Progenitor cell of endocrine pancreas (in vitro differentiated cells): Measurements from ENCODE around the gene PLA2G4F. TPM values are rescaled to one million over a fixed set of nuclear protein-coding genes. Genes with fewer than 3 reads are reported as not detected.

Experiments used
- DNase-seq: peaks from one replicate; pipeline ENCODE4 v3.0.0; 2021; ENCODE audit warnings: low spot score; ENCODE audit not compliant: unreplicated experiment
- H3K27ac Mint-ChIP-seq: 2 replicates; pipeline ENCODE4 v1.8.0; 2021; ENCODE audit warnings: mild to moderate bottlenecking, moderate library complexity, mixed read lengths
- H3K27me3 Mint-ChIP-seq: 2 replicates; pipeline ENCODE4 v1.8.0; 2021; ENCODE audit warnings: mixed read lengths
- H3K36me3 Mint-ChIP-seq: 2 replicates; pipeline ENCODE4 v1.8.0; 2022; ENCODE audit warnings: mixed read lengths; ENCODE audit not compliant: insufficient read depth
- H3K4me1 Mint-ChIP-seq: 2 replicates; pipeline ENCODE4 v1.8.0; 2021; ENCODE audit warnings: low read depth, mixed read lengths
- H3K4me3 Mint-ChIP-seq: 2 replicates; pipeline ENCODE4 v1.8.0; 2021; ENCODE audit warnings: low read depth, mild to moderate bottlenecking, moderate library complexity, mixed read lengths
- H3K9me3 Mint-ChIP-seq: 2 replicates; pipeline ENCODE4 v1.8.0; 2021; ENCODE audit warnings: low read depth, mixed read lengths
- CTCF ChIP-seq: fragments of 200-600 bp; sonication (generic); IDR thresholded peaks from one replicate; pipeline ENCODE4 v1.5.0; 2021; ENCODE audit warnings: antibody characterized with exemption, mild to moderate bottlenecking; ENCODE audit not compliant: unreplicated experiment
- total RNA-seq: library from RNA; stranded (reverse); gene quantifications from 2 replicates; pipeline ENCODE4 v1.2.1, GENCODE V29; 2021

Gene PLA2G4F
- total RNA-seq, 1 donor from 2014 or later, result 0.60 TPM

GRCh38 chr15:42134617-42135245, 21.7 kb downstream of the PLA2G4F start:
- H3K27me3 Mint-ChIP-seq, result peaks cover 5% of the 10 kb centered on the region
- peaks cover 13% of the 10 kb centered on the region for H3K9me3 Mint-ChIP-seq
- DNase-seq, result no peak

DNA sequence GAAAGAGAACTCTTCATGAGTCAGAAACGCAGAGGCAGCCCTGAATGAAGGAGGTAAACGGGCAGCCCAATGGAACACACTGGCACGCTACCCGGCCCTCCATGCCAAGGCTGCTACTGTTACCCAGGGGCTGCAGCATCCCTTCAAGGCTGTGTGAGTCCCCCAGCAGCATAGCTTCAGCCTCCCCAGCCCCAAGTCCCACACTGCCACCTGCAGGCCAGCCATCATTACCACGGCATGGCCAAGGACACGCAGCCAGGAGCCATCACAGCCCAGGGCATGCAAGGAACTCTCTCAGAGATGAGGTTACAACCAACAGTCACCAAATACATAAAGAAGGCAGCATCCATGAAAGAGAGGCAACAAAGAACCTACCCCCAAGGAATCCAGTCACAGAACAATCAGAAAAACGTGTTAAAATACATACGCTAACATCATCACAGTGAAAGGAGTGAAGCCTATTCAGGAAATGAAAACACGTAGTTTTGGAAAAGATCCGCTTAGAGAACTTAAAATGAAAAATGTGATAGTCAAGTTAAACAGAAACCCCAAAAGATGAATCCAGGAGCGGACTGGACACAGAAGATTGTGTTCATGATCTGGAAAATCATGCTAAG, 22.4 kb downstream of the PLA2G4F start:
- peaks cover 6% of the 10 kb centered on the region for H3K9me3 Mint-ChIP-seq
- H3K4me1 Mint-ChIP-seq, result no peaks in the 10 kb centered on the region
- DNase-seq, result no peak
- peak; percentile 53 for TF ChIP-seq CTCF
- H3K36me3 Mint-ChIP-seq, result no peaks in the 10 kb centered on the region
- peaks cover 12% of the 10 kb centered on the region for H3K27me3 Mint-ChIP-seq
- no peak overlapping the region for H3K27ac Mint-ChIP-seq
- H3K4me3 Mint-ChIP-seq, result no peak overlapping the region

More at GRCh38 chr15:42134617-42135245, 21.7 kb downstream of the PLA2G4F start:
- Mint-ChIP-seq H3K4me3 (no peak overlapping the region), H3K4me1 (no peaks in the 10 kb centered on the region), H3K27ac (no peak overlapping the region), H3K36me3 (no peaks in the 10 kb centered on the region)
- no peak for TF ChIP-seq CTCF

DNA sequence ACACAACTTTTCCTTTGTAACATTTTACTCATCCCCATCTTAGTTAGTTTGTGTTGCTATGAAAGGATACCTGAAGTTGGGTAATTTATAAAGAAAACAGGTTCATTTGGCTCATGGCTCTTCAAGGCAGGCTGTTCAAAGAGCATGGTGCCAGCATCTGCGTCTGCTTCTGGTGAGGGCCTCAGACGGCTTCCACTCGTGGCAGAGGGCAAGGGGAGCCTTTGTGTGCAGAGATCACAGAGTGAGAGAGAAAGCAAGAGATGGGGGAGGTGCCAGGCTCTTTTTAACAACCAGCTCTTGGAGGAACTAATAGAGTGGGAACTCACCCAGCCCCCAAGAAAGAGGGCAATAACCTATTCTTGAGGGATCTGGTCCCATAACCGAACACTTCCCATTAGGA, 23.1 kb downstream of the PLA2G4F start:
- Mint-ChIP-seq H3K36me3 (no peaks in the 10 kb centered on the region), H3K27ac (no peak overlapping the region)
- no peak for DNase-seq

DNA sequence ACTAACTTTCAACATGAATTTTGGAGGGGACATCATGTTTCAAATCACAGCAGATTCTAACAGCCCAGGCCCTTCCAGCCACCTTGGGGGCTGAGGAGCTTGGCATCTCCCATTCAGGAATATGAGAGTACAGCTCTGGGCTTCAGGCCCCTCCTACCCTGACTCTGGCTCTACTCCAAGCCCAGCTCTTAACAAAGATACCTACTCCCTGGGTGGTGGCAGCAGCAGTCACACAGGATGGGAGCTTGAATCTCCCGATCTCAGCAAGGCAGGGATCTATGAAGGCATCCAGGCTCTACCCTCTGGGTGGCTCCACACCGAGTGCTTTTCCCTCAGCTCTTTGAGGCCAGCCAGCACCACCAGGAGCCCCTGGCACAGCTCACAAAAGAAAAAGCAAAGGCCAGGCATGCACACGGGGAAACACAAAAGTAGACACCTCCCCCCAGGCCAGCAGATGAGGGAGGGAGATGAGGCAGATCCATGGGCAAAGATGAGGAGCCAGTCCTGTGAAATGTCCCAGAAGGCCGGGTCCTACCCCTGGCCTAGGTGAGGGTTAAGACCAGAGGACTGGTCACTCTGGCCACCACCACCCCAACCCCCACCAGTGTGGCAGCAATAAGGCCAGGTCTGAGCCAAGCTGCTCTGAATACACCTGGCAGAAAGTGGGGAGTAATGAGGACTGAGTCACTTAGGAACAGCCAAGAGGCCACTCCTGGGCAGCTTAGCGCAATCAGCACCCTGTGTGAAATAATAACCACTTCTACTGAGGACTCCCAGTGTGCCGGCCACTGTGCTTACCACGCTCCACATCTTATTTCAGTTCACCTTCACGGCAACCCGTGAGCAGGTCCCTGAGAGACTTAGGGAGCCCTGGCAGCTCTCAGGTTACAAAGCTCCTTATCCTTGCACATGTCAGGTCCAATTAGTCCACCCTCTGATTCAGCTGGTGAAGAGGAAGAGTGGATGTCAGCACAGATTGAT, 24.3 kb downstream of the PLA2G4F start:
- H3K4me1 Mint-ChIP-seq, result no peaks in the 10 kb centered on the region
- no peaks in the 10 kb centered on the region for H3K36me3 Mint-ChIP-seq
- no peak overlapping the region for H3K4me3 Mint-ChIP-seq
- TF ChIP-seq CTCF, result no peak
- peaks cover 12% of the 10 kb centered on the region for H3K27me3 Mint-ChIP-seq
- H3K27ac Mint-ChIP-seq, result no peak overlapping the region
- DNase-seq, result no peak
- no peaks in the 10 kb centered on the region for H3K9me3 Mint-ChIP-seq

More for the DNA sequence above, 23.1 kb downstream of the PLA2G4F start:
- TF ChIP-seq CTCF, result no peak
- no peak overlapping the region for H3K4me3 Mint-ChIP-seq
- H3K4me1 Mint-ChIP-seq, result no peaks in the 10 kb centered on the region
- peaks cover 12% of the 10 kb centered on the region for H3K27me3 Mint-ChIP-seq
- peaks cover 2% of the 10 kb centered on the region for H3K9me3 Mint-ChIP-seq

DNA sequence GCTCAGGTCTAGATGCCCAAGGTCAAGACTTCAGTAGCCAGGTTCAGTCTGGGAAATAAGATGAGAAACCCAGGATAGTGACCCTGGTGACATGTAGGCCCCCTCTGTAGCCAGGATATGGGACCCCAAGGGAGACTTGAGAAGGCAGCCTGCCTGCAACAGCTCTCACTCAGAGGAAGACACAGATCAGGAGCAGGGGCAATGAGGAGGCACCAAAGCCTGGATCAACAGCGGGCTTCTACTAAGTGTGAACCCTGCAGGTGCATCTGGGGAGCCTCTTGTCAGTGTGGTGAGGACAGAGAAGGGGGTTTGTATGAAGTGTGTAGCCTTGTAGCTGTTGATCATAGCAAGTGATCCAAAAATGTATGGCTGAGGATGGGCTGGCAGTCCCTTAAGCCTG, 25.4 kb downstream of the PLA2G4F start:
- no peak for TF ChIP-seq CTCF
- Mint-ChIP-seq H3K27me3 (peaks cover 12% of the 10 kb centered on the region), H3K4me3 (no peak overlapping the region), H3K27ac (no peak overlapping the region), H3K36me3 (no peaks in the 10 kb centered on the region), H3K9me3 (no peaks in the 10 kb centered on the region), H3K4me1 (no peaks in the 10 kb centered on the region)
- no peak for DNase-seq
